ENCODE data around the gene RASGRP1. TPM values are rescaled to one million over a fixed set of nuclear protein-coding genes. Genes with fewer than 3 reads are reported as not detected.

RASGRP1 gene
- total RNA-seq, 1 experiment from 2014 or later, result 2.8 TPM

DNA sequence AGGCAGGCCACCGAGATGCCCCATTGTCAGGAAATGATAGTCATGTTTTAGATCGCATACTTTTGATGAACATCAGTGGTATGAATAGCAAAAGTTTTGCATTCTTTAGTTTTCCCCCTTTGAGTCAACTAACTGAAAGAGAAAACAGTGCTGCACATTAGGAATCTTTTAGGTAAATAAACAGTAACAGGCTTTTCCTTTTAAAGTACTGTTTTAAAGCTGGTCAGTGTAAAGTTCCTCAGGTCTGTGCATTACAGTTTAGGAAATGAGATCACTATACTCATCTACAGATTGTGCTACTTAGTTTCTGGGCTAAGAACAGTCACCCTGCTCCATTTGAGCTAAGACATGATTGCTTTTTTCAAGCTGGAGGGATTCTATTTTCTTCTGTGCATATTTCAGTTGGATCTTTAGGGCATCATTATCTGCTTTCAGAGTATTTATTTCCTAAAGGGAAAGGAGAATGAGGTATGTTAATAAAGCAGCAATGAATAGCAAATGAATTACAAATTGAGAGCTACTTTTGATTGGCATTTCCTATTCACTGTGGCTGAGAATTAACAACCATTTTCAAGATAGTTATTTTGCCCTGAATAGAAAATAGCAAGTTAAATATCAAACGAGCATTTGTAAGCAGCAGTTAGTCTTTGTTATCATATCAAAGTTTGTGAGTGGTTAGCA lies 74.2 kb downstream of the RASGRP1 start (continued):
- TF ChIP-seq IRF2 (CRISPR knock-in tag; IDR thresholded peaks at IDR 0.05; ENCODE audit: borderline replicate concordance, low read depth), result no peak
- TF ChIP-seq, protein P1, sequence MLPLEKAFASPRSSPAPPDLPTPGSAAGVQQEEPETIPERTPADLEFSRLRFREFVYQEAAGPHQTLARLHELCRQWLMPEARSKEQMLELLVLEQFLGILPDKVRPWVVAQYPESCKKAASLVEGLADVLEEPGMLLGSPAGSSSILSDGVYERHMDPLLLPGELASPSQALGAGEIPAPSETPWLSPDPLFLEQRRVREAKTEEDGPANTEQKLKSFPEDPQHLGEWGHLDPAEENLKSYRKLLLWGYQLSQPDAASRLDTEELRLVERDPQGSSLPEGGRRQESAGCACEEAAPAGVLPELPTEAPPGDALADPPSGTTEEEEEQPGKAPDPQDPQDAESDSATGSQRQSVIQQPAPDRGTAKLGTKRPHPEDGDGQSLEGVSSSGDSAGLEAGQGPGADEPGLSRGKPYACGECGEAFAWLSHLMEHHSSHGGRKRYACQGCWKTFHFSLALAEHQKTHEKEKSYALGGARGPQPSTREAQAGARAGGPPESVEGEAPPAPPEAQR (CRISPR knock-in tag; IDR thresholded peaks at IDR 0.05), result no peak
- TF ChIP-seq ZBTB21 (CRISPR knock-in tag; IDR thresholded peaks at IDR 0.05; ENCODE audit: borderline replicate concordance), result no peak
- TF ChIP-seq ZNF219 (CRISPR knock-in tag; IDR thresholded peaks at IDR 0.05; ENCODE audit: borderline replicate concordance), result no peak

- ChIA-PET POLR2A (no interaction called here), CTCF (no interaction called here)
- ATAC-seq (no peak), DNase-seq (ENCODE audit: low spot score) (no peak)
- H3K36me3 Mint-ChIP-seq, result peaks cover 7% of the 10 kb centered on the region
- H3K27me3 Mint-ChIP-seq (ENCODE audit: low read depth), result no peaks in the 10 kb centered on the region
- peaks cover 11% of the 10 kb centered on the region for H3K4me1 Mint-ChIP-seq
- TF ChIP-seq NFE2L1 (CRISPR knock-in tag; IDR thresholded peaks at IDR 0.05) (no peak), E2F1 (CRISPR knock-in tag; IDR thresholded peaks at IDR 0.05) (no peak), ZMAT4 (CRISPR knock-in tag; IDR thresholded peaks at IDR 0.05) (no peak), FOXP1 (CRISPR knock-in tag; IDR thresholded peaks at IDR 0.05; ENCODE audit: borderline replicate concordance) (no peak), CREM (CRISPR knock-in tag; IDR thresholded peaks at IDR 0.05) (no peak), ZNF396 (CRISPR knock-in tag; IDR thresholded peaks at IDR 0.05; ENCODE audit: borderline replicate concordance) (no peak), ZNF219 (CRISPR knock-in tag; IDR thresholded peaks at IDR 0.05; ENCODE audit: borderline replicate concordance) (no peak), TEAD1 (CRISPR knock-in tag; IDR thresholded peaks at IDR 0.05) (no peak), HMGXB4 (CRISPR knock-in tag; IDR thresholded peaks at IDR 0.05) (no peak), PRRX2 (CRISPR knock-in tag; IDR thresholded peaks at IDR 0.05) (no peak)
- TF ChIP-seq, protein P2, sequence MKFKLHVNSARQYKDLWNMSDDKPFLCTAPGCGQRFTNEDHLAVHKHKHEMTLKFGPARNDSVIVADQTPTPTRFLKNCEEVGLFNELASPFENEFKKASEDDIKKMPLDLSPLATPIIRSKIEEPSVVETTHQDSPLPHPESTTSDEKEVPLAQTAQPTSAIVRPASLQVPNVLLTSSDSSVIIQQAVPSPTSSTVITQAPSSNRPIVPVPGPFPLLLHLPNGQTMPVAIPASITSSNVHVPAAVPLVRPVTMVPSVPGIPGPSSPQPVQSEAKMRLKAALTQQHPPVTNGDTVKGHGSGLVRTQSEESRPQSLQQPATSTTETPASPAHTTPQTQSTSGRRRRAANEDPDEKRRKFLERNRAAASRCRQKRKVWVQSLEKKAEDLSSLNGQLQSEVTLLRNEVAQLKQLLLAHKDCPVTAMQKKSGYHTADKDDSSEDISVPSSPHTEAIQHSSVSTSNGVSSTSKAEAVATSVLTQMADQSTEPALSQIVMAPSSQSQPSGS (CRISPR knock-in tag; IDR thresholded peaks at IDR 0.05; ENCODE audit: borderline replicate concordance, low read depth), result no peak
- TF ChIP-seq, protein P3, sequence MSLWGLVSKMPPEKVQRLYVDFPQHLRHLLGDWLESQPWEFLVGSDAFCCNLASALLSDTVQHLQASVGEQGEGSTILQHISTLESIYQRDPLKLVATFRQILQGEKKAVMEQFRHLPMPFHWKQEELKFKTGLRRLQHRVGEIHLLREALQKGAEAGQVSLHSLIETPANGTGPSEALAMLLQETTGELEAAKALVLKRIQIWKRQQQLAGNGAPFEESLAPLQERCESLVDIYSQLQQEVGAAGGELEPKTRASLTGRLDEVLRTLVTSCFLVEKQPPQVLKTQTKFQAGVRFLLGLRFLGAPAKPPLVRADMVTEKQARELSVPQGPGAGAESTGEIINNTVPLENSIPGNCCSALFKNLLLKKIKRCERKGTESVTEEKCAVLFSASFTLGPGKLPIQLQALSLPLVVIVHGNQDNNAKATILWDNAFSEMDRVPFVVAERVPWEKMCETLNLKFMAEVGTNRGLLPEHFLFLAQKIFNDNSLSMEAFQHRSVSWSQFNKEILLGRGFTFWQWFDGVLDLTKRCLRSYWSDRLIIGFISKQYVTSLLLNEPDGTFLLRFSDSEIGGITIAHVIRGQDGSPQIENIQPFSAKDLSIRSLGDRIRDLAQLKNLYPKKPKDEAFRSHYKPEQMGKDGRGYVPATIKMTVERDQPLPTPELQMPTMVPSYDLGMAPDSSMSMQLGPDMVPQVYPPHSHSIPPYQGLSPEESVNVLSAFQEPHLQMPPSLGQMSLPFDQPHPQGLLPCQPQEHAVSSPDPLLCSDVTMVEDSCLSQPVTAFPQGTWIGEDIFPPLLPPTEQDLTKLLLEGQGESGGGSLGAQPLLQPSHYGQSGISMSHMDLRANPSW (CRISPR knock-in tag; conservative IDR thresholded peaks at IDR 0.05; ENCODE audit: low read depth), result no peak
- TF ChIP-seq, protein P4, sequence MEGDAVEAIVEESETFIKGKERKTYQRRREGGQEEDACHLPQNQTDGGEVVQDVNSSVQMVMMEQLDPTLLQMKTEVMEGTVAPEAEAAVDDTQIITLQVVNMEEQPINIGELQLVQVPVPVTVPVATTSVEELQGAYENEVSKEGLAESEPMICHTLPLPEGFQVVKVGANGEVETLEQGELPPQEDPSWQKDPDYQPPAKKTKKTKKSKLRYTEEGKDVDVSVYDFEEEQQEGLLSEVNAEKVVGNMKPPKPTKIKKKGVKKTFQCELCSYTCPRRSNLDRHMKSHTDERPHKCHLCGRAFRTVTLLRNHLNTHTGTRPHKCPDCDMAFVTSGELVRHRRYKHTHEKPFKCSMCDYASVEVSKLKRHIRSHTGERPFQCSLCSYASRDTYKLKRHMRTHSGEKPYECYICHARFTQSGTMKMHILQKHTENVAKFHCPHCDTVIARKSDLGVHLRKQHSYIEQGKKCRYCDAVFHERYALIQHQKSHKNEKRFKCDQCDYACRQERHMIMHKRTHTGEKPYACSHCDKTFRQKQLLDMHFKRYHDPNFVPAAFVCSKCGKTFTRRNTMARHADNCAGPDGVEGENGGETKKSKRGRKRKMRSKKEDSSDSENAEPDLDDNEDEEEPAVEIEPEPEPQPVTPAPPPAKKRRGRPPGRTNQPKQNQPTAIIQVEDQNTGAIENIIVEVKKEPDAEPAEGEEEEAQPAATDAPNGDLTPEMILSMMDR (IDR thresholded peaks at IDR 0.05), result no peak
- H3K9me3 Mint-ChIP-seq, result no peaks in the 10 kb centered on the region
- H3K27ac Mint-ChIP-seq, result no peak overlapping the region
- H3K4me3 Mint-ChIP-seq, result no peak overlapping the region
These were observed 77.2 kb downstream of the RASGRP1 start for GRCh38 chr15:38487378-38487777.
